Caco-2 (cell line): ENCODE measurements around the gene ADIG. TPM values are rescaled to one million over a fixed set of nuclear protein-coding genes. Genes with fewer than 3 reads are reported as not detected.

Source experiments
- Bru-seq: library from RNA; stranded (reverse); fragments of 400-500 nt; gene quantifications from one replicate; lab custom pipeline; 2021; lab: Mats Ljungman, UMichigan
- BruChase-seq, 2 experiments: library from RNA; stranded (reverse); fragments of 400-500 nt; gene quantifications; one replicate each; lab custom pipeline; 2021; lab: Mats Ljungman, UMichigan
- BruUV-seq: library from RNA; stranded (reverse); fragments of 400-500 nt; replicated peaks from 2 replicates; lab custom pipeline; 2021; lab: Mats Ljungman, UMichigan
- CTCF ChIA-PET: fragments of 300-600 bp; sonication (Branson Sonifier 250); formaldehyde crosslinking; loops from one replicate; lab custom pipeline; 2022; ENCODE audit warnings: antibody characterized with exemption; lab: Charles Lee
- POLR2A ChIA-PET: fragments of 300-600 bp; sonication (Branson Sonifier 250); formaldehyde crosslinking; loops from one replicate; lab custom pipeline; 2022; ENCODE audit warnings: antibody characterized with exemption; lab: Charles Lee
- DNase-seq, 2 experiments: peaks; one replicate each; pipeline versions ENCODE4 v3.0.0 to v3.0.0-alpha.2; 2020 to 2022
- H3K27me3 ChIP-seq: replicated peaks from 2 replicates; pipeline ENCODE4 v1.6.0; 2011; ENCODE audit warnings: low read length; ENCODE audit not compliant: control insufficient read depth, insufficient read depth
- H3K36me3 ChIP-seq: 2 replicates; pipeline ENCODE4 v1.5.1; 2011; ENCODE audit warnings: low read length; ENCODE audit not compliant: control insufficient read depth, insufficient read depth
- H3K4me1 ChIP-seq: fragments of 250-450 bp; sonication (Bioruptor Pico); 2 replicates; pipeline ENCODE4 v1.5.1; 2020; ENCODE audit warnings: mild to moderate bottlenecking
- H3K4me3 ChIP-seq: 2 replicates; pipeline ENCODE4 v1.5.1; 2011; ENCODE audit warnings: low read depth, mild to moderate bottlenecking, control low read depth, low read length
- H3K9me3 ChIP-seq: fragments of 250-450 bp; sonication (Bioruptor Pico); 2 replicates; pipeline ENCODE4 v1.5.1; 2020; ENCODE audit warnings: mild to moderate bottlenecking, moderate library complexity
- H3K27ac Mint-ChIP-seq: one replicate; pipeline ENCODE4 v1.8.0; 2022; ENCODE audit warnings: mixed read lengths; ENCODE audit not compliant: unreplicated experiment
- H3K27me3 Mint-ChIP-seq: one replicate; pipeline ENCODE4 v1.8.0; 2022; ENCODE audit warnings: mixed read lengths; ENCODE audit not compliant: insufficient read depth, unreplicated experiment
- H3K36me3 Mint-ChIP-seq: one replicate; pipeline ENCODE4 v1.8.0; 2022; ENCODE audit warnings: mild to moderate bottlenecking, mixed read lengths; ENCODE audit not compliant: insufficient read depth, unreplicated experiment
- H3K4me1 Mint-ChIP-seq: one replicate; pipeline ENCODE4 v1.8.0; 2022; ENCODE audit warnings: low read depth, mixed read lengths; ENCODE audit not compliant: unreplicated experiment
- H3K4me3 Mint-ChIP-seq: one replicate; pipeline ENCODE4 v1.8.0; 2022; ENCODE audit warnings: mild to moderate bottlenecking, moderate library complexity, mixed read lengths; ENCODE audit not compliant: unreplicated experiment
- H3K9me3 Mint-ChIP-seq: one replicate; pipeline ENCODE4 v1.8.0; 2022; ENCODE audit warnings: mixed read lengths; ENCODE audit not compliant: unreplicated experiment
- CTCF ChIP-seq, 2 experiments: fragments of 200-600 bp in 1 of 2; IDR thresholded peaks; 1 replicate in 1 of 2; 2 replicates in 1 of 2; pipeline versions ENCODE4 v1.5.1 to v1.8.0; 2011 to 2022; ENCODE audit warnings: antibody characterized with exemption in 1 of 2, control low read depth in 1 of 2, inconsistent platforms in 1 of 2, low read depth in 1 of 2, low read length in 1 of 2, mild to moderate bottlenecking in 1 of 2, moderate library complexity in 1 of 2; ENCODE audit not compliant: insufficient read depth in 1 of 2, severe bottlenecking in 1 of 2, unreplicated experiment in 1 of 2
- intact Hi-C: fragments of 100-400 bp; cut with micrococcal nuclease; formaldehyde crosslinking; loops from one replicate; pipeline ENCODE4 v1.10.0; 2022; ENCODE audit not compliant: unreplicated experiment
- long read RNA-seq: library from polyadenylated mRNA; stranded (forward); transcript quantifications from one replicate; pipeline ENCODE4 v2.0.0, GENCODE V29; 2022
- total RNA-seq: library from RNA; stranded (reverse); gene quantifications from 2 replicates; pipeline ENCODE4 v1.2.3, GENCODE V29; 2022

ADIG gene
- total RNA-seq (not detected in 2 replicates), Bru-seq, nascent RNA (percentile 43 among the genes with signal in this experiment), BruChase-seq, experiment 1, labeled RNA remaining after a 2-hour chase (percentile 31 among the genes with signal in this experiment), BruChase-seq, experiment 2, labeled RNA remaining after a 6-hour chase (percentile 26 among the genes with signal in this experiment)
- long read RNA-seq, result 0 reads

- DNase-seq, result no peak
- H3K36me3 ChIP-seq, result no peaks in the 10 kb centered on the region
- Mint-ChIP-seq H3K27me3 (no peaks in the 10 kb centered on the region), H3K4me1 (no peaks in the 10 kb centered on the region), H3K36me3 (peaks cover 17% of the 10 kb centered on the region), H3K9me3 (no peaks in the 10 kb centered on the region), H3K27ac (no peak within 1 kb of the TSS), H3K4me3 (no peak within 1 kb of the TSS)
- intact Hi-C loops, result no loop called here
- TF ChIP-seq CTCF (IDR thresholded peaks at IDR 0.05; ENCODE audit: insufficient read depth in 1 of 2, low read depth in 1 of 2, low read length in 1 of 2, severe bottlenecking in 1 of 2, unreplicated experiment in 1 of 2), result no peak
- no peak within 1 kb of the TSS for H3K4me3 ChIP-seq
- H3K27me3 ChIP-seq, result peaks cover 1% of the 10 kb centered on the region; the same call in 1 of the 2 replicates
- H3K9me3 ChIP-seq, result no peaks in the 10 kb centered on the region
- POLR2A ChIA-PET, result no interaction called here
- H3K4me1 ChIP-seq, result no peaks in the 10 kb centered on the region
- no TSS peak for BruUV-seq
- CTCF ChIA-PET, result no interaction called here
Observed at GRCh38 chr20:38581013-38581412, at the start of gene ADIG. Gene ADIG, plus strand, starts transcription at chr20:38581197. Its CDS starts 54 bp downstream, at chr20:38581251.

- Mint-ChIP-seq H3K36me3 (peaks cover 68% of the 10 kb centered on the region), H3K4me3 (no peak overlapping the region), H3K9me3 (no peaks in the 10 kb centered on the region), H3K4me1 (no peaks in the 10 kb centered on the region), H3K27me3 (no peaks in the 10 kb centered on the region), H3K27ac (no peak overlapping the region)
- ChIA-PET CTCF (no interaction called here), POLR2A (no interaction called here)
- Histone ChIP-seq H3K36me3 (peaks cover 14% of the 10 kb centered on the region), H3K4me3 (no peak overlapping the region), H3K4me1 (no peaks in the 10 kb centered on the region), H3K27me3 (no peaks in the 10 kb centered on the region), H3K9me3 (peaks cover 3% of the 10 kb centered on the region; the same call in 1 of the 2 replicates)
- intact Hi-C loops, result no loop called here
- no TSS peak for BruUV-seq
- no peak for DNase-seq
- no peak for TF ChIP-seq CTCF (IDR thresholded peaks at IDR 0.05; ENCODE audit: insufficient read depth in 1 of 2, low read depth in 1 of 2, low read length in 1 of 2, severe bottlenecking in 1 of 2, unreplicated experiment in 1 of 2)
Observed at GRCh38 chr20:38534756-38535155, 46.2 kb upstream of the ADIG start.

- no peaks in the 10 kb centered on the region for H3K27me3 Mint-ChIP-seq
- POLR2A ChIA-PET, result no interaction called here
- Histone ChIP-seq H3K4me3 (no peak overlapping the region), H3K9me3 (no peaks in the 10 kb centered on the region), H3K36me3 (peaks cover 15% of the 10 kb centered on the region), H3K27me3 (no peaks in the 10 kb centered on the region), H3K4me1 (no peaks in the 10 kb centered on the region)
- no peaks in the 10 kb centered on the region for H3K9me3 Mint-ChIP-seq
- BruUV-seq, result no TSS peak
- intact Hi-C loops, result no loop called here
- H3K36me3 Mint-ChIP-seq, result peaks cover 68% of the 10 kb centered on the region
- CTCF ChIA-PET, result no interaction called here
- DNase-seq, result no peak
- no peaks in the 10 kb centered on the region for H3K4me1 Mint-ChIP-seq
- H3K27ac Mint-ChIP-seq, result no peak overlapping the region
- TF ChIP-seq CTCF (IDR thresholded peaks at IDR 0.05; ENCODE audit: insufficient read depth in 1 of 2, low read depth in 1 of 2, low read length in 1 of 2, severe bottlenecking in 1 of 2, unreplicated experiment in 1 of 2), result no peak
- no peak overlapping the region for H3K4me3 Mint-ChIP-seq
Observed at GRCh38 chr20:38536310-38536709, 44.7 kb upstream of the ADIG start.
